Epithelial cell of prostate (primary cell): ENCODE measurements around the gene INSIG1.

ENCODE experiments used
- DNase-seq: peaks from one replicate; pipeline ENCODE4 v3.0.0-alpha.2; 2011; ENCODE audit warnings: low read depth, low spot score
- H3K27ac ChIP-seq: fragments of 450-650 bp; 2 replicates; pipeline ENCODE4 v1.5.1; 2017; ENCODE audit warnings: mild to moderate bottlenecking

INSIG1 gene

DNA sequence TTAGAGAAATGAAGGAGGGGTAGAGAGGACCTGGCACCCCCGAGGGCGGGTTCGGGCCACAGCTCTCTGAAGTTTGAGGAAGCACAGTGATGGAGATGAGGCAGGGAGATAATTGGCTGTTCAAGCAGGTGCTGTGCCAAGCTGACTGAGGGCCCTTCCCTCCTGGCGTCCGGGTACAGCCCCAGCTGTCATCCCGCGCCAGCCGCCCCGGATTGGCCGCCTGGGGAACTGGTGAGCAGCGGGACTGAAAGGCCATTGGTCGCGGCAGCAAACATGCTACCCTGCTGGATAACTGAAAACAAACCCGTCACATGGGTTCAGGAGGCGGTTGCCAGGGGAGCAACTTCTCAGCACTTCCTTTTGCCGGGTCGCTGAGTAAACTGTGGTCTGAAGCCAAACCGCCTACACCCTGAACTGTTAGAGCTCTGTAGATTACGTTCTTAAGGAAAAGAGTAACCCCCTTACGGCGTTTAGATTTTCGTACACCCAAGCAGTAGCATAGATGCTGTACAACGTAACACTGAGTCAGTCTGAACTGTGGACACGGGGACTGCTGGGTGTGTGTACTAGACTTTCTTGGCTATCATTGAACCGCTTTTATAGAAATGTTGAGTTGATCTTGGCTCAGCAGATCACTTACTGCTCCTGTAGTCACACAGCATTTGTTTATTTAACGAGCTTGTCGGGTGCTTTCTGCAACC lies 1.3 kb downstream of the INSIG1 start:
- peak overlapping the region; percentile 91 for H3K27ac ChIP-seq
- DNase-seq: peak; percentile 83

DNA sequence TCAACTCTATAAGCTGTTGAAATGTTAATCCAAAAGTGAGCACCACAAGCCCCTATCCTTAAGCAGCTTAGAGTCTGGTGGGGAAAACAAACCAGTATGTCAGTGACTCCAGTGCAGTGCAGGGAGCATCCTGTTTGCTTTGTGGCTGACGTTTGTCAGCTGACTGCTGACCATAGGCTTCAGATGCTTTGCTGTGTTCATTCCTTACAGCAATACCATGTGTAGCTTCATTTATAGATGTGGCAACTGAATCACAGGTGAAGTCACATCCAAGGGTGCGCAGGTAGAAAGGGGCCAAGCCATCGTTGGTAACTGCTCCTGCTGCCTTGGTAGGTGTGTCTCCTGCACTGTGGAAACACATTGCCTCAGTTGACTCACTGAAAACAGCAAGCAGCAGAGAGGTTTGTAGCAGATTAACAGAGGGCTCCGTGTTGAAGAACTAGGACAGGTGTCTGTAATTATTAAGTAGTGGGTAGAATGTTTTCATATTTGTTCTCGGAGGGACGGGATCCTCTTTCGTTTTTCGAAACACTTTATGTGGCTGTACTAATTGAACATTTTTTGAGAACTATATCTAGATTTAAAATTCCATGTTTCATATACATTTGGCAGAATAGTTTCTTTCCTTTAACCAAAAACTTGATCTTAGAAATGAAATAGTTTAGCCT lies 2.0 kb downstream of the INSIG1 start:
- no peak for DNase-seq
- peak overlapping the region; percentile 91 for H3K27ac ChIP-seq

DNA sequence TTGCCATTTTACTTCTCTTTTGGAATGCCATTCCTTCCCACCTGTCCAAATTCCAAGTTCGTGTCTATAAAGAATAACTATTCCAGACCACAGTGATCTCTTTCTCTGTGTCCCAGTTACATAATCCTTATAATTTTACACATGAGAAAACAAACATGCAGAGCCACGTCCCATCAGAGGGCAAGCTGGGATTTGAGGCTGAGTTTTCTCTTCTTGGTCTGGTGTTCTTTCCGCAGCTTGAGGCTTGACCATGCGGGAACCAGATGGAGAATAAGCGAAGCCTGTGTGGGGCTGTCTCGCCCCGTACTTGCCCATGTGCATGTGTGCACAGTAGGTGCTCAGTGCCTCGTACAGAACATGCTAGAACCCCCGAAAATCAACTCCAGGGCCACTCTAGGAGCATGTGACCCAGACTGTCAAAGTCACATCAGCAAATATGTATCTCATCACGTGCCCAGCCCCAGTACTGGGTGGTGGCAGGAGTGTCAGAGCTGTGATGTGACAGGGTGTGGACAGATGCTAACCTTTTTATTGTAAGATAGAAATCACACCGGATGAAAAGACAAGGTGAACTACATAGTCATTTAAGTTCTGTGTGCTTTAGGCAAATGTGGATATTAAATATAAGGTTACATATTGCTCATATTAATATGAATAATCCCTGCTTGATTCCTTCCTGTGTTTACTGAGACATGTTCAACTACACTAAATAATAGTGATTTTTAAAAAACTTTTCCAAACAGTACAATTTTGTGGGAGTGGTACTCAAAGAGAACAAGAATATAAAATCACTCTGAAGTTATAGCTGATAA lies 3.2 kb downstream of the INSIG1 start:
- H3K27ac ChIP-seq: peak overlapping the region; percentile 1
- DNase-seq: no peak

DNA sequence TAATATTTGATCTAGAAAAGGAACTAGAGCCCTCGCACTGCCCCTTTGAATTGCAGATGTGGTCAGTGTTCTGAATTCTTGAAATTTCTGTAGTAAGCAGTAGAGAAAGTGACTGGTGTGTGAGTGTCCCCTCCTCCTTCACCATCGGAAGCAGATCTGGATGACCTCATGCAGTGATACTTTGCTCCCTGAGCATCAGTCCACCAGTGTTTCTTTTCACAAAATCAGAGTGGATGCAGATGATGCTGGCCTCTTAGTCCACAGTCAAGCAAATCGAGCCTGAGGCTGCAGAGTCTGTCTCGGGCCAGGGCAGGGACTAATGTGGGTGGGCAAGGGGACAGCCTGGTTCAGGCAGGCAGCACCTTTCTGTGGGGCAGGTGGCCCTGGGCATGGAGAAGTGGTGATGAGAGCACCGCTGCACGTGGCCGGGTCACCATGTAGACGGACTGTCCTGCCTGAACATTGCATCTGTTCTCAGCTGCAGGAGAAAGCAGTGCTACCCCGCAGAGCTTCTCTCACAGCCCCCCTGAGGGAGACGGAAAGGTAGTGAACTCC lies 5.4 kb downstream of the INSIG1 start:
- DNase-seq: no peak
- no peak overlapping the region for H3K27ac ChIP-seq

DNA sequence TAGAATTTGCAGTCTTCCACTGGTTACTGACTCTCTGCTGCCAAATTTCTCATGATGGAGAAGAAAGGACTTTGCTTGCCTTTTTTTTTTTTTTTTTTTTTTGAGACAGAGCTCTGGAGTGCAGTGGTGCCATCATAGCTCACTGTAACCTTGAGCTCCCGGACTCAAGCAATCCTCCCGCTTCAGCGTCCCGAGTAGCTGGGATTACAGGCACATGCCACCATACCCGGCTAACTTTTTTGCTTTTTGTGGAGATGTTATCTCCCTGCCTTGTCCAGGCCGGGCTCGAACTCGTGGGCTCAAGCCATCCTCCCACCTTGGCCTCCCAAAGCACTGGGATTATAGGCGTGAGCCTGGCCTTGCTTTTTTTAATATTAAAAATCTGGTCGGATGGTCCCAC lies 6.2 kb downstream of the INSIG1 start:
- no peak overlapping the region for H3K27ac ChIP-seq

DNA sequence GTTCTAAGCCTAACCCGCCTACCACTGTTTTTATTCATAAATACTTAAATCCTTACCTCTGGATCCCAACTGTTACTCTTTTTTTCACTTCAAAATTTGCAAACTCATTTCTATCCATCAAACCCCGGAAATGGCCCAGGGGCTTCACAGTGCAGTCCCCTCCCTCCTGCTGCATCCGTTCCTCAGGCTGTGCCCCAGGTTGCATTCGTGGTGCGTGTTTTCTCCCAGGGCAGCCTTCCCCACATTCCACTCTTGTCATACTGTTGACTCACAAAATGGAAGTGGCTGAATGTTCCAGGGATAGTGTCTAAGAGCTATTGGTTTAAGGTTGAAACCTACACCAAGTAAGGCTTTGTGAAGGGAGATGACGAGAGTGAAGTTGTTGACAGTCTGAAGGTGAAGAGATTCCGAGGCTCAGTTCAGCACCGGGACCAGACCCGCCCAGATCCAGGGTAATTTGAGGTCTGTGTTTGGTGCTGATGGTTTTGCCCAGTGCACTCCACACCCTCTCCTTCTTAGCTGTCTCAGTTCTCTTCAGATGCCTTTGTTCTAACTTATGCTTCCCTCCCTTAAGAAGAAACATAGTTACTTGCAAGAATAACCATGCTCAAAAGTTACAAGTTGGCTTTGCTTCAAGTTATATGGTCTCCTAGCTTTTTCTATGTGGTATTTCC lies 7.7 kb downstream of the INSIG1 start:
- H3K27ac ChIP-seq: peak overlapping the region; percentile 58
- no peak for DNase-seq

More for the DNA sequence above, 6.2 kb downstream of the INSIG1 start:
- DNase-seq: no peak

DNA sequence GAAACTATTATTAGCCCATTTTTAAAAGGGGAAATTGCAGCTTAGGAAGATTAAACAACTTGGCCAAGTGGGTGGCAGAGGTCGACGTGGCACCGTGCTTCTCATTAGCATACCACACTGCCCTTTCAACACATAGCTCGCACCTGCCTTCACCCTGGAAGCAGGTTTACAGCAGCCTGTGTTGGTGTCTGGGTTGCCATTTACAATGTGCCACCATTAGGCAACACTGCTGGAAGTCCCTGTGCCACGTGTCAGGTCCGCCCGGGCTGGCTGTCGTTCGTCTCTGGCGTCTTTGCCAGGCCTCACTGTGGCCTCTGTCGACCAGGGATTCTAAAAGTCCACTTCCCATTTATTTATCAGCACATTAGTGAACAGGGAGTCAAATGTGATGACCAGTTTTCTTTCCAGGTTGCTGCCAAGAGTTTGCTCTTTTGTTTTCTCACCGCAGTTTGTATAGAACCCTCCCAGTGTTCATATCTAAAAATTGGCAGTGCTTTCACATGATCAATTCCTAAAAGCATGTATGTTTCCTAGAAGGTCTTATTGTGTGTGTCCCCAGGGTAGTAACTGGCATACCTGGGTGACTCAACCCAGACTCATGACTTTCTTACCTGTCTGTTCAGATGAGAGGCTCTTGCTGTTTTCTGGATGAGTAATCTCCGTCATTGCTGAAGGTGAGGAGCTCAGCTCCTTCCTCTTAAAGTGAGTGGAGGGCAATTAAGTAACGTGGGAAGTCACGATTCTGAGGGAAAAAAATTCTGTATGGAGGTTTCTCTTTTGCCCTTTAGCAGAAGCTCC lies 9.2 kb downstream of the INSIG1 start:
- peak overlapping the region; percentile 58 for H3K27ac ChIP-seq
- peak; percentile 90 for DNase-seq

DNA sequence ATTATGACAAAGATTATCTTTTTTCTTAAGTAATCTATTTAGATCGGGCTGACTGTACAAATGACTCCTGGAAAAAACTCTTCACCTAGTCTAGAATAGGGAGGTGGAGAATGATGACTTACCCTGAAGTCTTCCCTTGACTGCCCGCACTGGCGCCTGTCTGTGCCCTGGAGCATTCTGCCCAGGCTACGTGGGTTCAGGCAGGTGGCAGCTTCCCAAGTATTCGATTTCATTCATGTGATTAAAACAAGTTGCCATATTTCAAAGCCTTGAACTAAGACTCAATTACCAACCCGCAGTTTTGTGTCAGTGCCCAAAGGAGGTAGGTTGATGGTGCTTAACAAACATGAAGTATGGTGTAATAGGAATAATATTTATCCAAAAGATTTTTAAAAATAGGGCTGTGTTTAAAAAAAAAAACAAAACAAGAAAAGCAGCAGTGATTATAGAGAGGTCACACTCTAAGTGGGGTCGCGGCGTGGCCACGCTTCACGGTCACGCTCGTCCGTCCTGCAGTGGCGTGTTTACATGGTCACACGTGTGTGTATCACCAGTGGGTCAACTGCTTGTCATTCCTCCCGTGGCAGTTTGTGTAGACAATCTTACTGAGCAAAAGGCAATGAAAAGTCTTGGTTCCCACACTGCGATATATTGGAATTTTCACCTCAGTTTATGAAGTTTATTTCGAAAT lies 10.8 kb downstream of the INSIG1 start:
- DNase-seq: no peak
- peak overlapping the region; percentile 58 for H3K27ac ChIP-seq

DNA sequence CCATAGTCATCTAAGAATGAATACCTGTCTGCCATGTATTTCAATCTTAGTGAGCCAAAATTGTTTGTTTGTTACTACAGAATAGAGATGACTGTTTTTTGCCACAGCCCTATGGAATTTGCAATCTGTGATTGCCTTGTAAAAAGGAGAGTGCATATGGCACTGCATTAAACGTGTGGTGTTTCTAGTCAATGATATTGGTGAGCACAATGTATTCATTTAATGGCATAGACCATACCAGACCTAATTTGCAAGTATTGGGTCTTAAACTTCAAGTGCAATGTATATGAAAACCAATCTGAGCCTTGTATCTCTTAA lies 11.3 kb downstream of the INSIG1 start:
- DNase-seq: no peak
- no peak overlapping the region for H3K27ac ChIP-seq

DNA sequence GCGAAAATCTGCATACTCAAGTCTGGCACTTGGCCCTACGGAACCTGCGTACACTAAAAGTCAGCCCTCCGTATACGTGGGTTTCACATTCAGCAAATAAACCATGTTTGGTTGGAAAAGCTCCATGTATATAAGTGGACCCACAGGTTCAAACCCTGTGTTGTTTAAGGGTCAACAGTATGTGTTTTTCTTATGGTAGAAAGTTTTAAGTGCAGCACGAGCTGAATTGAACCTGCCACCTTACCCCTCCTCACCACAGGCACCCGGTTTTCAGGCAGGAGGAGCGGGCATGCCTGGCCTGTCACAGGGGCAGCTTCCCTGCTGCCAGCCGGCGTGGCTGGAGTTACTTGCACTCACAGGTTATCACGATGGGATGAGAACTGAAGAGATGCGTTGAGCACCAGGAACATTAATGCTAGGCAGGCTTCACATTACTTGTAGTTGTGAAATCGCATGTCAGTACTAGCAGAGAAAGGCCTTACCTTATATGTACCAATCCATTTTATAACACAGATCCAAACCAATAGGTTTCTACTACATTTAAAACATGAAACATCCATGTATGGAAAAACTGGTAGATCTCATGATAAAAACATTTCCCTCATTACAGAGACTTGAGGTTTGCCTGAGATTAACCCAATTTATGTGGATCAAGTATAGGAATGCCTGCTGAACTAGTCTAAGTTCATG lies 12.9 kb downstream of the INSIG1 start:
- no peak for DNase-seq
- peak overlapping the region; percentile 17 for H3K27ac ChIP-seq

DNA sequence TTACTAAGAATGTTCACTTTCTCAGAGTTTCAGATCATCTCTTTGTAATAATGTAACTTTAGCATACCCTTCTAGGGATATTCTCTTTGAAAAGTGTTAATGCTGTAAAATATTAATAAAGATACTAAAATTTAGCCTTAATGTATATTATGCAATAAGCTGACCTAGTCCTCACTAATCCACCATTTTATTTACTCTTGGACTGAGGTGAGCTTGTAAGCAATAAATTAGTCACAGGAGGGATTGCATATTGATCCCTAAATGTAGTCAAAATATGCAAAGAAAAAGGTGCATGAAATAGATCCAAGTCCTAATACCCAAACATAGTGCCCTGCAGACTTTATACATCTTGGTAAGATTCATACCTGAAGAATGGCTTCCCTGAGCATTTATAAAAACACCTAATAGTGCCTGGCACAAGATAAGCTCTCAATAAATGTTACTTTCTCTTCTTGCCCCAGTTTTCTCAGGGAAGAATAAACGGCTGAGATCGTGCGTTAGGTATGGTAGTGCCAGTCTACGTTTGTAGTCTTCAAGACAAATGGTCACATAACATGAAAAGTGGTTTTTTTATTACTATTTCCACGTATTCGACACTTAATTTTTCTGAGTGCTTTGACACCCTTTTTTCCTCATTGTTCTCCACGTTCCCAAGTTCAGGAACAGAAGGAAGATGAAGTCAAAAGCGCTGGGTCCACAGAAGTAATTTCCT lies 14.3 kb downstream of the INSIG1 start:
- peak overlapping the region; percentile 17 for H3K27ac ChIP-seq
- no peak for DNase-seq

DNA sequence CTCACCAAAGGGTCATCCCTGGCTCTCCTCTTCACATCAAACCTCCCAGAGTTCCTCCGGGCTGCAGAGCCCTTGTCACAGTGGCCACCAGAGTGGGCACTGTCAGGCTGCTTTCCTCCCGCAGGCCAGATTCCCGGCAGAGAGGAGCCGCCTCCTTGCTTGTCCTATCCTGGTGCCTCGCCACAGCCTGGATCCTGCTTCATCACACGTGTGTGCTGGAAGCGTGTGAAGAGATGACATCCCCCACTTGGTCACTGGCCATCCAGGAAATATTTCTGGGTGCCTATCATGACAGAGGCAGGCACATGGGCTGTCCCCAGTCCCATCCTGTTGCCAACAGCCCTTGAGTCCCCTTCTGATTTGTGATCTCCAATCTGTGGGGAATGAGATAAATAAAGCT lies 15.0 kb downstream of the INSIG1 start:
- no peak overlapping the region for H3K27ac ChIP-seq
- DNase-seq: no peak

DNA sequence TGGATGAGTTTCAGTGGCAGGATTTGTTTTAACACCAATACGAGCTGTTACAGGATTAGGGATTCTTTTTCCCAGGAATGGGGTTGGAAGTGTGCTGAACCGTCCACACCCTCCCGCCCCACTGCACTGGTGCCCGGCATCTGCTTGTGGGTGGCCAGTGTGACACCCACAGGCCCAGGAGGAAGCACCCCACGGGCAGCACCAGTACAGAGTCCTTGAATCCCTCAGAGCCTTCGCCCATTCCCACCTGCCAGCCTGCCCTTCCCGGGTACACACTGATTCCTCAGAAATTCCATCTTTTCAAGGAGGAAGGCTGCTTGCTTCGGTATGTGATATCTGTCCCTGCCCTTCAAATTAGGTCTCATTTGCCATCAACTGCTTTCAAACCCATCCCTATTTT lies 15.4 kb downstream of the INSIG1 start:
- no peak for DNase-seq
- no peak overlapping the region for H3K27ac ChIP-seq

DNA sequence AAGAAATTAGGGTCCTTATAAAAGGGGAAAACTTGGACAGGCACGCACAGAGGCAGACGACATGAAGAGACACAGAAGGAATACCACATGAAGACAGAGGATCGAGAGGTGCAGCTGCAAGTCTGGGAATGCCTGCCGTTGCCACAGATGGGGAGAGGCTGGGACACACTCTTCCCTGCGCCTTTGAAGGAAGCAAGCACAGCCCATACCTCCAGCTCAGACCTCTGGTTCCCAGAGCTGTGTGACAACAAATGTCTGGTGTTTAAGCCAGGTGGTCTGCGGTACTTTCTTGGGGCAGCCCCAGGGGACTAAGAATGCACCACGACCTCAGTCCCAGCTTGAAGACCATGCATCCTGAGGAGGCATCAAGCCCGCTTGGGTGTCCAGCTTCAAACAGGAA lies 18.3 kb downstream of the INSIG1 start:
- no peak for DNase-seq
- no peak overlapping the region for H3K27ac ChIP-seq

DNA sequence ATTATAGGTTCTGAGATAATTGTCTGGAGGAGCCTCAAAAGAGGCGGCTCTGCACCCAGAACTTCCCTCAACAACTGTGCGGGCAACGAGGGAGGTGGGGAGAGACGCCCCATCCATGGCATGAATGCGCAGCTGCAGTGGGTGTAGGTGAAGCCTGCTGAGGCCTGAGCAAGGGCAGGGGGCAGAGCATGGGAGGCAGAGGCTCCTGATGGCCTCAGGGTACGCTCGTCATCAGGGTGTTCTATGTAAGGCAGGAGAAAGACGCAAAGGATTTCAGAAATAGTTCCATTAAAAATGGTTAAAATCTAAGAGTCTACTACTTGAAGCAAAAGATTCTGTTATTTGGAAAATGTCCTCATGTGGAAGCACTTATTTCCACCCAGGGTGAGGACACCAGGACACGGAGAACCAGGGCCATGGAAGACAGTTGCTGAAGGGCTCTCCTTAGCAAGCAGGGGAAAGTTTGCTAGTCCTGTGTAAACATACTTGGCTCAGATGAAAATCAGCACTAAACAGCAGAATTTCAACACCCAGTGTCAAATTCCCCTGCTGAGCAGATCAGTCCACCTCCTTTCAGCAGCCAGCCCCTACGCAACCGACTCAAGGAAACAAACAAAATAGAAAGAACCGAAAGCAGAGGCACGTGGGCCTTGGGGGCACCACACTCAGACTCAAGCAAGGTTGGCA lies 18.9 kb downstream of the INSIG1 start:
- no peak for DNase-seq

DNA sequence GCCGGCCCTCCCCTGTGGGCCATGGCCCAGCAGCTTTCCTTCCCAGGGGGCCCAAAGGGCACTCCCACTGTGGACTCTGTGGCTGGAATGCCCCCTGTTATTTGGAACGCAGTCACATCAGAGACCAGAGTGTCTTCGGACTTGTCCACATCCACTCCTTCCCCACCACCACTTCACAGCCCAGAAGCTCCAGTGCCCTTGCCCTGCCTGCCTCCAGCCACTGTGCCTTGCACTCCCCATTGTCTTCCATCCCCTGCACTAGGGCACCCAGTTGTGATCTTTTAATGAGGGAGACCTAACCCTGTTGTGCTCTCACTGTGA lies 19.4 kb downstream of the INSIG1 start:
- DNase-seq: no peak
- H3K27ac ChIP-seq: no peak overlapping the region

More for the DNA sequence above, 18.9 kb downstream of the INSIG1 start:
- no peak overlapping the region for H3K27ac ChIP-seq

DNA sequence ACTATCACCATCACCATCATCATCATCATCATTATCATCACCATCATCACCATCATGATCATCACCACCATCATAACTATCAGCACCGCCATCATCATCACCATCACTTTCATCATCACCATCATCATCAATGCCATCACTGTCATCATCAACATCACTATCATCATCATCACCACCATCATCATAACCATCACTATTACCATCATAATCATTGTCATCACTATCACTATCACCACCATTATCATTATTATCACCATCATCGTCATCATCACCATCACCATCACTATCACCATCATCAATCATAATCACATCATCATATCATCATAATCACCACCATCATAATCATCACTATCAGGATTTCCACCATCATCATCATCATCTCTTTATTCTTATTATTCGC lies 20.6 kb downstream of the INSIG1 start:
- no peak for DNase-seq
- no peak overlapping the region for H3K27ac ChIP-seq

DNA sequence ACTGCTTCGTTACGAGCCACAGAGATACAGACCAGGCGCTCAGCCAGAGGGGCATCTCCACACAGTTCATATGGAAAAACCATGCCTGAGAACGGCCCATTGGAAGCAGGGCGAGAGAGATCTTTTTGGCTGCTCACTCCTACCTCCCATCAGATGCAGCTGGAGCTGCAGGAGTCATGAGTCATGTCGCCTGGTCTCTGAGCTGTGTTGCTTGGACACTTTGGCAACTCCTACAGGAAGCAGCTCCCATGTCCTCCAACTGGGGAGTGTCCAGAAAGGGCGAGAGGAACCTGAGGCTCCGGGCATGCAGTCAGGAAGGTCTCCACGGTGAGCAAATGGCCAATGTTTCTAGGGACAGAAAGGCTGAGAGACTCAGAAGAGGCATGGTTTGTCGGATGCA lies 24.9 kb downstream of the INSIG1 start:
- DNase-seq: no peak

More for the DNA sequence above, 24.9 kb downstream of the INSIG1 start:
- H3K27ac ChIP-seq: no peak overlapping the region
